Transverse colon (tissue), 4 donors: ENCODE data around the gene YDJC. TPM values are rescaled to one million over a fixed set of nuclear protein-coding genes. Genes with fewer than 3 reads are reported as not detected.

Experiments
- DNase-seq: peaks from one replicate; pipeline ENCODE4 v3.0.0-alpha.2; 2019
- H3K27ac ChIP-seq, 4 donors: fragments of 200-600 bp; sonication (generic); 2 replicates each; pipeline ENCODE4 v1.5.1; 2016 to 2018; ENCODE audit warnings: inconsistent platforms in 4 of 4
- H3K27me3 ChIP-seq: fragments of 200-600 bp; sonication (generic); 2 replicates; pipeline ENCODE4 v1.5.1; 2017; ENCODE audit warnings: inconsistent platforms
- H3K36me3 ChIP-seq, 4 donors: fragments of 200-600 bp; sonication (generic); 2 replicates each; pipeline ENCODE4 v1.5.1; 2017 to 2019; ENCODE audit warnings: inconsistent platforms in 4 of 4
- H3K4me1 ChIP-seq, 4 donors: fragments of 200-600 bp; sonication (generic); 2 replicates each; pipeline ENCODE4 v1.5.1; 2017 to 2020; ENCODE audit warnings: inconsistent platforms in 4 of 4
- H3K4me3 ChIP-seq, 4 donors: fragments of 200-600 bp; sonication (generic); 1 replicate in 1 of 4; 2 replicates in 3 of 4; pipeline versions ENCODE4 v1.5.1 to v1.6.1; 2017 to 2019; ENCODE audit warnings: inconsistent platforms in 4 of 4
- H3K9me3 ChIP-seq, 2 donors: fragments of 200-600 bp; sonication (generic); 2 replicates each; pipeline ENCODE4 v1.5.1; 2017 to 2019; ENCODE audit warnings: inconsistent platforms in 2 of 2
- EP300 ChIP-seq: sonication (generic); formaldehyde crosslinking; IDR thresholded peaks from one replicate; pipeline ENCODE4 v1.6.1; 2017; ENCODE audit warnings: antibody characterized with exemption, low read depth
- POLR2A ChIP-seq: fragments of 450-650 bp; IDR thresholded peaks from one replicate; pipeline ENCODE4 v1.6.1; 2016; ENCODE audit warnings: antibody characterized with exemption, mild to moderate bottlenecking, moderate library complexity
- POLR2AphosphoS5 ChIP-seq, 3 donors: sonication (generic); formaldehyde crosslinking; IDR thresholded peaks; one replicate each; pipeline ENCODE4 v1.6.1; 2016; ENCODE audit warnings: antibody characterized with exemption in 3 of 3
- WGBS, 2 donors: methylation state at CpG; one replicate each; pipeline ENCODE4 v1.1.5; 2018; ENCODE audit warnings: low coverage in 1 of 2; 5-methylcytosine and 5-hydroxymethylcytosine counted together
- in situ Hi-C, 4 donors: fragments of 200-750 bp; cut with MboI; loops; one replicate each; pipeline versions ENCODE4 v1.15.0 to v1.15.1; 2017; ENCODE audit warnings: low sequenced_read_pairs in 3 of 4, low pct_ligation_motif_present in 1 of 4, low pct_unique_long_range_greater_than_20kb in 1 of 4
- intact Hi-C: fragments of 100-400 bp; cut with DNase I; formaldehyde crosslinking; loops from one replicate; pipeline ENCODE4 v1.15.1; 2023; ENCODE audit warnings: low total_unique reads
- total RNA-seq, 4 donors: library from RNA; depleted of rRNA; stranded (reverse); fragments of >200 nt; gene quantifications; one replicate each; pipeline ENCODE4 v1.1.0, GENCODE V29; 2016
- TF ChIP-seq, protein P1 (sequence below), 5 experiments: fragments of 200-600 bp in 3 of 5; fragments of 450-650 bp in 2 of 5; sonication (generic) in 3 of 5; IDR thresholded peaks; 1 replicate in 2 of 5; 2 replicates in 3 of 5; pipeline ENCODE4 v1.5.1; 2016 to 2017; ENCODE audit warnings: antibody characterized with exemption in 5 of 5, inconsistent platforms in 3 of 5, mild to moderate bottlenecking in 2 of 5, moderate library complexity in 1 of 5

The YDJC gene
- total RNA-seq, 4 donors from 2014 or later = 43.3 to 112 (median 69.5) TPM

DNA sequence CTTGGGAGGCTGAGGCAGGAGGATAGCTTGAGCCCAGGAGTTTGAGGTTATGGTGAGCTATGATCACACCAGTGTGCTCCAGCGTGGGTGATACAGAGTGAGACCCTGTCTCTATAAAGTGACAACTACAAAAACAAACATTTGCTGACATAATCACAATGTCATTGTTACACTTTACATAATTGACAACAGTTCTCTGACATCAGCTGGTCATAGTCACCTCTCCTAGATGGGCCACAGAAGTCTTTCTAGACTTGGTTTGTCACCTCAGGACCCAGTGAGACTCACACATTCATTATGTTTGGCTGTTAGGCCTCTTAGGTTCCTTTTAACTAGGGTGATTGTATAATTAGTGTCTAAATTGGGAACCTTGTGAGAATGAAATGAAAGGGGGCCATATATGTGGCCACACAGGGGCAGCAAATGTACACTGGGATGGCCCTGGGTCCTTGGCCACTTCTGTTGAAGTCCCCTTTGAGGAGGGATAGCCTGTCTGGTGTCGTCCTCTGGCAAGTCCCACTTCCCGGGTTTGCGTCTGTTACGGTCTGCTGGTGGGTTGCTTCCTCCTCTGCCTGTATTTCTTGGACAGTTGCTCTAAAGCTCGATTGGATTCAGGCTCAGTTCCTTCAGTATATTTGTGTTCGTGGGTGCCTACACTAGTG is 30.2 kb upstream of the YDJC start:
- 80 to 91% methylated on average over 1 to 7 of the region's 7 CpGs for WGBS, 2 donors
- in situ Hi-C loops = no loop called here

DNA sequence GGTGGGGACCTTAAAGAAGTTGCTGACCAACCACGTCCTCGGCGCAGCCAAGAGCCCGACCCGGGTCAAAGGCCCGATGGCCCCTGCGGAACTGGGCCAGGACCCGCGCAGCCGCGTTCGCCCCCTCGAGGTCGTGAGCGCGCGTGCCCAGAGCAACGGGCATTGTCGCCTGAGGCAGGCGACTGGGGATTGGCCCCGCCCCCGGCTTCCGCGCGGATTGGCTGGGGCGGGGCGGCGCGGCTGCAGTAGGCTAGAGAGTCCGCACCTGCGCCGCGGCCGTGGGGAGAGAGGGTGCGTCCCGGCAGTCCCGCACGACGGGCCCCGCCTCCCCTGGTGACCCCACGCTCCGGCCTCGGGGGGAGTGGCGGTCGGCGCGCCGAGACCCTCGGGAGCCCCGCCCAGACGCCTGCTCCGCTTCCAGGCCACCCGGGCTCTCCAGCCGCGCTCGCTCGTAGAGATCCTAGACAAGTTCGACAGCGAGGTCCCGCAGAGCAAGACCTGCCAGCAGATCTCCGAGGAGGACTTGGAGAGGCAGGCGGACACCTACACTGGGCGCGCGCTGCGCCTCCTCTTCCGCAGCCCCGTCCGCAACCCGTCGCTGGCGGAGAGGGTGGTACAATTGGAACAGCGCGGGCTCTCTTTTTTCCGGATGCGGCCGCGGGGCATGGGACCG is 27.7 kb upstream of the YDJC start:
- 2% methylated on average over 15 of the region's 79 CpGs; no CpG with 5 or more reads in 1 of the 2 donors for WGBS, 2 donors
- in situ Hi-C loops = no loop called here
- Histone ChIP-seq H3K4me1 (peaks cover 5 to 18% (median 14%) of the 10 kb centered on the region in 4 donors), H3K9me3 (no peaks in the 10 kb centered on the region), H3K27ac (peak overlapping the region in 3 of 4 donors; percentile 49 to 71 (median 65)), H3K27me3 (peaks cover 9% of the 10 kb centered on the region), H3K4me3 (peak overlapping the region; percentile 44 to 60 (median 52)), H3K36me3 (no peaks in the 10 kb centered on the region)
- peak; percentile 89 for DNase-seq
- TF ChIP-seq, protein P1, sequence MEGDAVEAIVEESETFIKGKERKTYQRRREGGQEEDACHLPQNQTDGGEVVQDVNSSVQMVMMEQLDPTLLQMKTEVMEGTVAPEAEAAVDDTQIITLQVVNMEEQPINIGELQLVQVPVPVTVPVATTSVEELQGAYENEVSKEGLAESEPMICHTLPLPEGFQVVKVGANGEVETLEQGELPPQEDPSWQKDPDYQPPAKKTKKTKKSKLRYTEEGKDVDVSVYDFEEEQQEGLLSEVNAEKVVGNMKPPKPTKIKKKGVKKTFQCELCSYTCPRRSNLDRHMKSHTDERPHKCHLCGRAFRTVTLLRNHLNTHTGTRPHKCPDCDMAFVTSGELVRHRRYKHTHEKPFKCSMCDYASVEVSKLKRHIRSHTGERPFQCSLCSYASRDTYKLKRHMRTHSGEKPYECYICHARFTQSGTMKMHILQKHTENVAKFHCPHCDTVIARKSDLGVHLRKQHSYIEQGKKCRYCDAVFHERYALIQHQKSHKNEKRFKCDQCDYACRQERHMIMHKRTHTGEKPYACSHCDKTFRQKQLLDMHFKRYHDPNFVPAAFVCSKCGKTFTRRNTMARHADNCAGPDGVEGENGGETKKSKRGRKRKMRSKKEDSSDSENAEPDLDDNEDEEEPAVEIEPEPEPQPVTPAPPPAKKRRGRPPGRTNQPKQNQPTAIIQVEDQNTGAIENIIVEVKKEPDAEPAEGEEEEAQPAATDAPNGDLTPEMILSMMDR (IDR thresholded peaks at IDR 0.05) = peak in 3 of 5 experiments; percentile 16 to 32 (median 31)
- TF ChIP-seq POLR2AphosphoS5 (IDR thresholded peaks at IDR 0.05) (no peak), POLR2A (no peak)
- intact Hi-C loops = no loop called here

More for the DNA sequence above, 30.2 kb upstream of the YDJC start:
- peaks cover 2 to 15% (median 10%) of the 10 kb centered on the region in 4 donors for H3K4me1 ChIP-seq
- peaks cover 9% of the 10 kb centered on the region for H3K27me3 ChIP-seq
- no peak overlapping the region for H3K27ac ChIP-seq
- no peak overlapping the region for H3K4me3 ChIP-seq
- intact Hi-C loops = no loop called here
- H3K36me3 ChIP-seq = no peaks in the 10 kb centered on the region
- no peaks in the 10 kb centered on the region for H3K9me3 ChIP-seq
- no peak for DNase-seq
- no peak for TF ChIP-seq POLR2A
- no peak for TF ChIP-seq POLR2AphosphoS5 (IDR thresholded peaks at IDR 0.05)
- TF ChIP-seq, protein P1 (IDR thresholded peaks at IDR 0.05) = no peak
- TF ChIP-seq EP300 = no peak

DNA sequence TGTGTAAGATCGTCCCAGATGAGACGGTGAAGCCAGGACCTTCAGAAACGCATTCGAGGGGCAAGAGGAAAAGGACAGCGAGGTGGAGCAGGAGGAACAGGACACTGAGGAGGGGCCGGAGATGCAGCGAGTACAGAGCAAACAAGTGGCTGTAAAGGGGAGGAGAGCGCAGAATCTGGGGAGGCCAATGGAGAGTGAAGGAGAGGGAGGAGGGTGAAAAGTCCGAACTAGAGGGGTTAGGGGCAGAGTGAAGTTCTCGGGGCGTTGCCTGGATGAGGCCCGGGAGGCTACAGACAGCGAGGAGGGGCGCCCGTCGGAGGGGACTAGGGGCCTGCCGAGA is 27.2 kb upstream of the YDJC start:
- Histone ChIP-seq H3K9me3 (no peaks in the 10 kb centered on the region), H3K4me1 (peaks cover 7 to 23% (median 18%) of the 10 kb centered on the region in 4 donors), H3K27me3 (peaks cover 9% of the 10 kb centered on the region), H3K36me3 (no peaks in the 10 kb centered on the region), H3K4me3 (peak overlapping the region in 3 of 4 donors; percentile 44 to 60 (median 60)), H3K27ac (peak overlapping the region in 2 of 4 donors; percentile 49 to 71)
- WGBS, 2 donors = 31 to 41% methylated on average over 9 to 17 of the region's 17 CpGs
- TF ChIP-seq, protein P1 (IDR thresholded peaks at IDR 0.05) = no peak
- TF ChIP-seq POLR2AphosphoS5 (IDR thresholded peaks at IDR 0.05) = no peak
- TF ChIP-seq POLR2A = no peak
- TF ChIP-seq EP300 = no peak
- intact Hi-C loops = no loop called here
- no peak for DNase-seq
- in situ Hi-C loops = no loop called here
